AG04450 (cell line): ENCODE data around the gene POGZ. TPM values are rescaled to one million over a fixed set of nuclear protein-coding genes. Genes with fewer than 3 reads are reported as not detected.

Source experiments
- CTCF ChIA-PET: fragments of 300-600, 350-600 bp; formaldehyde crosslinking; extraction: SDS; loops from one replicate; lab custom pipeline; 2022; ENCODE audit warnings: antibody characterized with exemption, inconsistent platforms; lab: Charles Lee
- POLR2A ChIA-PET: fragments of 350-600 bp; formaldehyde crosslinking; extraction: SDS; loops from one replicate; lab custom pipeline; 2021; ENCODE audit warnings: antibody characterized with exemption, inconsistent platforms; lab: Yijun Ruan, JAX
- DNase-seq: peaks from one replicate; pipeline ENCODE4 v3.0.0-alpha.2; 2011; ENCODE audit warnings: low read depth, low spot score
- H3K27ac ChIP-seq: one replicate; pipeline ENCODE4 v1.5.1; 2012; ENCODE audit warnings: low read depth, low read length, control low read depth
- H3K27me3 ChIP-seq: one replicate; pipeline ENCODE4 v1.6.0; 2012; ENCODE audit warnings: low read length; ENCODE audit not compliant: control insufficient read depth, insufficient read depth
- H3K4me3 ChIP-seq: 2 replicates; pipeline ENCODE4 v1.5.1; 2011; ENCODE audit warnings: mild to moderate bottlenecking, low read depth, low read length, control low read depth
- H3K9me3 ChIP-seq: 2 replicates; pipeline ENCODE4 v1.5.1; 2012; ENCODE audit warnings: low read length; ENCODE audit not compliant: control insufficient read depth, insufficient read depth
- CTCF ChIP-seq: IDR thresholded peaks from 2 replicates; pipeline ENCODE4 v1.5.1; 2011; ENCODE audit warnings: low read depth, low read length, control low read depth, inconsistent platforms
- polyA plus RNA-seq: library from polyadenylated mRNA; depleted of rRNA; stranded (reverse); fragments of >200 nt; gene quantifications from 2 replicates; pipeline ENCODE4 v1.2.3, GENCODE V29; 2011

The POGZ gene
- polyA plus RNA-seq, 1 experiment = 45.7 TPM

GRCh38 chr1:151478140-151478812 lies 19.0 kb upstream of the POGZ start:
- no peak overlapping the region for H3K27ac ChIP-seq
- no peak for DNase-seq
- no peak for TF ChIP-seq CTCF
- POLR2A ChIA-PET = interaction anchor here (1.2 kb wide), 1 partner anchor 16 kb away, joined by 4 read pairs; no protein-coding TSS in a partner anchor
- no peaks in the 10 kb centered on the region for H3K27me3 ChIP-seq
- peaks cover 8% of the 10 kb centered on the region for H3K9me3 ChIP-seq
- CTCF ChIA-PET = interaction anchor here (0.6 to 1.3 kb wide), 2 partner anchors 256 to 257 kb away, joined by 3 read pairs; no protein-coding TSS in a partner anchor
- H3K4me3 ChIP-seq = no peak overlapping the region

- H3K27me3 ChIP-seq = no peaks in the 10 kb centered on the region
- ChIA-PET POLR2A (no interaction called here), CTCF (no interaction called here)
- no peak for DNase-seq
- no peak for TF ChIP-seq CTCF
- H3K9me3 ChIP-seq = peaks cover under 1% of the 10 kb centered on the region
- H3K4me3 ChIP-seq = no peak overlapping the region
- no peak overlapping the region for H3K27ac ChIP-seq
Observed at GRCh38 chr1:151477066-151477465, 17.8 kb upstream of the POGZ start.

GRCh38 chr1:151476083-151476482 lies 16.8 kb upstream of the POGZ start:
- Histone ChIP-seq H3K27me3 (no peaks in the 10 kb centered on the region), H3K9me3 (no peaks in the 10 kb centered on the region), H3K27ac (no peak overlapping the region), H3K4me3 (no peak overlapping the region)
- POLR2A ChIA-PET = no interaction called here
- no peak for DNase-seq
- CTCF ChIA-PET = interaction anchor here (0.8 to 1.1 kb wide), 2 partner anchors 32 to 258 kb away, joined by 3 read pairs; no protein-coding TSS in a partner anchor
- TF ChIP-seq CTCF = no peak

GRCh38 chr1:151475175-151475574 lies 15.9 kb upstream of the POGZ start:
- CTCF ChIA-PET = interaction anchor here (0.6 to 1.1 kb wide), 4 partner anchors 10 to 259 kb away, joined by 3 read pairs; no protein-coding TSS in a partner anchor

More at GRCh38 chr1:151475175-151475574, 15.9 kb upstream of the POGZ start:
- no peak overlapping the region for H3K27ac ChIP-seq
- no peaks in the 10 kb centered on the region for H3K9me3 ChIP-seq
- no peak for TF ChIP-seq CTCF
- no peak for DNase-seq
- no peak overlapping the region for H3K4me3 ChIP-seq
- POLR2A ChIA-PET = interaction anchor here (1.2 kb wide), 1 partner anchor 62 kb away, joined by 3 read pairs; no protein-coding TSS in a partner anchor
- H3K27me3 ChIP-seq = no peaks in the 10 kb centered on the region
